ENCODE results near the gene S100Z. TPM values are rescaled to one million over a fixed set of nuclear protein-coding genes. Genes with fewer than 3 reads are reported as not detected.

The S100Z gene
- total RNA-seq, 1 experiment from 2014 or later = not detected

Other genes with a start within 250 kb of the S100Z start
- gene F2RL2, start 226.6 kb upstream of the S100Z start, total RNA-seq (2021) = 0.11 TPM in 1 of 3 replicates, not detected in the others
- gene F2R, start 133.9 kb upstream of the S100Z start, total RNA-seq (2021) = 18.4 to 19.8 TPM (median 19.0 TPM) in 3 replicates
- 37.3 to 38.9 TPM (median 37.5 TPM) in 3 replicates for gene F2RL1, start 31.0 kb upstream of the S100Z start, total RNA-seq (2021)
- not detected in 3 replicates for gene CRHBP, start 103.0 kb downstream of the S100Z start, total RNA-seq (2021)
- gene AGGF1, start 180.4 kb downstream of the S100Z start, total RNA-seq (2021) = 20.2 to 23.2 TPM (median 21.2 TPM) in 3 replicates
- 3.6 to 7.0 TPM (median 5.7 TPM) in 3 replicates for gene ZBED3, start 237.3 kb downstream of the S100Z start, total RNA-seq (2021)